Epithelial cell of proximal tubule (primary cell): Measurements from ENCODE around the gene TREH. TPM values are rescaled to one million over a fixed set of nuclear protein-coding genes. Genes with fewer than 3 reads are reported as not detected.

Source experiments
- DNase-seq: peaks from one replicate; pipeline ENCODE4 v3.0.0-alpha.2; 2011; ENCODE audit warnings: low read depth
- H3K4me3 ChIP-seq: 2 replicates; pipeline ENCODE4 v1.5.1; 2011; ENCODE audit warnings: low read depth, mild to moderate bottlenecking, low read length
- CTCF ChIP-seq: conservative IDR thresholded peaks from 2 replicates; pipeline ENCODE4 v1.5.1; 2012; ENCODE audit warnings: low read depth, mild to moderate bottlenecking, low read length
- total RNA-seq: library from RNA; depleted of rRNA; stranded (reverse); fragments of >200 nt; gene quantifications from 2 replicates; pipeline ENCODE4 v1.2.3, GENCODE V29; 2015

TREH gene
- total RNA-seq, 1 donor from 2014 or later, result not detected

DNA sequence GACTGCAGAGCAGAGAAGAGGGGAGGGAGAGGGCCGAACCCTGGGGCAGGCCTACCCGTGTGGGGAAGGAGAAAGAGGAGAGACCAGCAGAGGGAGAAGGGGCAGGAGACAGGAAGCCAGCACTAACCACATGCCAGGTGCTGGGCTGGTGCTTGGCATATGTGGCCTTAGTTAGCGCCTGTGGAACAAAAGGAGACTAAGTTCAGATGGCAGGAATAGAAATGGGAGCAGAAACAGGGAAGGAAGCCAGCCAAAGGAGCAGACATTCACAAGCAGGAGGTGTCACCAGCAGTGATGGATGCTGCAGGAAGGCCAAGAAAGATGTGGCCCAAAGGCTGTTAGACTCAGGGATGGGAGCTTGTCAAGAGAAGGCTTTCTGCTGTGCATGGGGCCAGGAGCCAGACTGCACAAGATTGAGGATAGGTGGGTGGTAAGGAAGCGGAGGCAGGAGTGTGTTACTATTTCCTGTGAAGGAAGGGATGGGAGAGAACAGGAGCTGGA is 26.7 kb downstream of the TREH start:
- no peak for TF ChIP-seq CTCF
- no peak overlapping the region for H3K4me3 ChIP-seq
- DNase-seq, result no peak

GRCh38 chr11:118651820-118652219 is 27.6 kb downstream of the TREH start:
- no peak for DNase-seq
- no peak for TF ChIP-seq CTCF
- H3K4me3 ChIP-seq, result no peak overlapping the region

DNA sequence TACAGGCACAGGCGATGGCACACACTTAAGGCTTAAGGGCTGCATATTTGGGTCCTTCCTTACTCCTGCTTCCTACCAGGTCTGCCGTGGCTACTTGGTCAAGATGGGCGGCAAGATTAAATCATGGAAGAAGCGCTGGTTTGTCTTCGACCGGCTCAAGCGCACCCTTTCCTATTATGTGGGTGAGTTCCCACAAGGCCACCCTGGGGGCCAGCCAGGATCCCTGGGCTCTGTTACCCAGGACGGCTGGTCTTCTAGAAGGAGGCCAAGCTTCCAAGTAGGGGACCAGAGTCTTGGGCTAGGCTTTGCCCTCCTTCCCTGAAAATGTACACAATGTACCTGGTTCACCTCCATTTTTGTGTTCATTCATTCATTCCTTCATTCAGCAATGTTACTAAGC is 29.1 kb downstream of the TREH start:
- TF ChIP-seq CTCF, result no peak
- DNase-seq, result no peak
- no peak overlapping the region for H3K4me3 ChIP-seq

DNA sequence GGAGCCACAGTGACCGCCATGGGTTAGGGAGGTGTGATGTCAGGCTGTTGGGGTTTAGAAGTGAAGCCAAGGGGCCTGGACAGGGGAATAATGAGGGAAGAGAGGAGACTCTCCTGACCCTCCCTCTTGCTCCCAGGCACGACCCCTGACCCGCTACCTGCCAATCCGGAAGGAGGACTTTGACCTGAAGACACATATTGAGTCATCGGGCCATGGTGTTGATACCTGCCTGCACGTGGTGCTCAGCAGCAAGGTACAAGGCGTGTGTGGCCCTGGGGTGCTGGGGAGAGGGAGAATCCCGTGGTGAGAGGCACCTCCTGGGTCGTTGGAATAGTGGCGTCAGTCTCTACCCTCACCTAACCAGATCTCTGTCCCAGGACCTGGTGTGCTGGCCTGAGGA is 29.5 kb downstream of the TREH start:
- DNase-seq, result no peak
- no peak for TF ChIP-seq CTCF
- no peak overlapping the region for H3K4me3 ChIP-seq

GRCh38 chr11:118648291-118648690 is 31.2 kb downstream of the TREH start:
- no peak for TF ChIP-seq CTCF
- H3K4me3 ChIP-seq, result no peak overlapping the region
- DNase-seq, result no peak

- TF ChIP-seq CTCF, result no peak
- DNase-seq, result no peak
- H3K4me3 ChIP-seq, result no peak overlapping the region
These were observed 33.1 kb downstream of the TREH start for GRCh38 chr11:118646393-118646792.

- DNase-seq, result no peak
- no peak for TF ChIP-seq CTCF
- no peak overlapping the region for H3K4me3 ChIP-seq
These were observed 34.3 kb downstream of the TREH start for GRCh38 chr11:118645066-118645715.
